ENCODE data around the gene ARHGAP18. TPM values are rescaled to one million over a fixed set of nuclear protein-coding genes. Genes with fewer than 3 reads are reported as not detected.

ARHGAP18 gene
- total and polyA plus RNA-seq, 12 donors = 2.2 to 15.4 (median 4.1) TPM

DNA sequence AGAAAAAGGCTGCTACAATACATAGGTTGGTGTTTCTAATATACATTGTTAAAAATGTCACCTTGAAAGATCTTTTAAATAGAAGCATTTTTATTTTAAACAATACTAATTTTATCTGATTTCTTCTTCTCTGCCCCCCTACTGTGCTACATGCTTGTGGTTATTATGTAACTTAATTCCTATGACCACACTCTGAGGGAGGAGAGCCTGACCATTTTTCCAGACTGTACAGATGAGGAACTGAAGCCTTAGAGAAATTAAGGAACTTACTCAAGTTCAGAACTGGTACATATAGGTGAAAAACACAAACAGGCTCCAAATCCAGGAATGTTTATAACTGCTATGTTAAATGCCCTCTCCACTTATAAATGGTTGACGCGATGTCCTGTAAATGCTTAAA, 43.4 kb upstream of the ARHGAP18 start:
- Histone ChIP-seq H3K36me3 (no peaks in the 10 kb centered on the region), H3K9me3 (no peaks in the 10 kb centered on the region), H3K27ac (no peak overlapping the region), H3K27me3 (no peaks in the 10 kb centered on the region), H3K4me1 (peaks cover 0 to 42% (median 25%) of the 10 kb centered on the region in 9 donors), H3K4me3 (no peak overlapping the region)
- DNase-seq (no peak), ATAC-seq (peak in 2 of 8 donors; percentile 36 to 52)
- 92 to 96% methylated on average over 2 of the region's 2 CpGs for WGBS, 2 donors
- intact Hi-C loops (cut with DNase I) = no loop called here
- TF ChIP-seq, protein P1, sequence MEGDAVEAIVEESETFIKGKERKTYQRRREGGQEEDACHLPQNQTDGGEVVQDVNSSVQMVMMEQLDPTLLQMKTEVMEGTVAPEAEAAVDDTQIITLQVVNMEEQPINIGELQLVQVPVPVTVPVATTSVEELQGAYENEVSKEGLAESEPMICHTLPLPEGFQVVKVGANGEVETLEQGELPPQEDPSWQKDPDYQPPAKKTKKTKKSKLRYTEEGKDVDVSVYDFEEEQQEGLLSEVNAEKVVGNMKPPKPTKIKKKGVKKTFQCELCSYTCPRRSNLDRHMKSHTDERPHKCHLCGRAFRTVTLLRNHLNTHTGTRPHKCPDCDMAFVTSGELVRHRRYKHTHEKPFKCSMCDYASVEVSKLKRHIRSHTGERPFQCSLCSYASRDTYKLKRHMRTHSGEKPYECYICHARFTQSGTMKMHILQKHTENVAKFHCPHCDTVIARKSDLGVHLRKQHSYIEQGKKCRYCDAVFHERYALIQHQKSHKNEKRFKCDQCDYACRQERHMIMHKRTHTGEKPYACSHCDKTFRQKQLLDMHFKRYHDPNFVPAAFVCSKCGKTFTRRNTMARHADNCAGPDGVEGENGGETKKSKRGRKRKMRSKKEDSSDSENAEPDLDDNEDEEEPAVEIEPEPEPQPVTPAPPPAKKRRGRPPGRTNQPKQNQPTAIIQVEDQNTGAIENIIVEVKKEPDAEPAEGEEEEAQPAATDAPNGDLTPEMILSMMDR (IDR thresholded peaks at IDR 0.05) = no peak

DNA sequence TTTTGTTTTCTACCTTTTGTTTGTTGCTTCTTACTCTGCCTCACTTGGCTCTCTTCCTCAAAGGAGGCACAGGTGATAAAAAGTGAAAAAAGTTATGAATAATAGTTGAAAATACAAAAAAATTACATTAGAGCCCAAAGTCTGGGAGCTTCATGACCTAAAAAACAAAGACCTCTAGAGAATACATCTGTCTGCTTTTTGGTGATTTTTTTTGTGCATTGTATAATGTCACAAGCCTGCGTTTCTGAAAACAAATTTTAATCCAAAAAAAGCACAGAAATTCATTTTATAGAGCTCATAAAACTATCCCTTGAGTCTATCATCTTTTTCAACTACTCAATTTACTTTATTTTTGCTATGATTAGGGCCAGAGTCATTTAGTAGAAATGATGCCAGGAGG, 41.4 kb upstream of the ARHGAP18 start:
- H3K27me3 ChIP-seq = no peaks in the 10 kb centered on the region
- H3K9me3 ChIP-seq = no peaks in the 10 kb centered on the region
- no peak for DNase-seq
- intact Hi-C loops (cut with DNase I) = no loop called here
- no peak for ATAC-seq
- no peaks in the 10 kb centered on the region for H3K36me3 ChIP-seq
- TF ChIP-seq, protein P1 (IDR thresholded peaks at IDR 0.05) = no peak
- peaks cover 0 to 50% (median 30%) of the 10 kb centered on the region in 9 donors for H3K4me1 ChIP-seq
- WGBS, 2 donors = 67 to 72% methylated on average over 1 of the region's 1 CpG
- H3K27ac ChIP-seq = peak overlapping the region in 3 of 10 donors; percentile 52 to 80 (median 54)
- no peak overlapping the region for H3K4me3 ChIP-seq

DNA sequence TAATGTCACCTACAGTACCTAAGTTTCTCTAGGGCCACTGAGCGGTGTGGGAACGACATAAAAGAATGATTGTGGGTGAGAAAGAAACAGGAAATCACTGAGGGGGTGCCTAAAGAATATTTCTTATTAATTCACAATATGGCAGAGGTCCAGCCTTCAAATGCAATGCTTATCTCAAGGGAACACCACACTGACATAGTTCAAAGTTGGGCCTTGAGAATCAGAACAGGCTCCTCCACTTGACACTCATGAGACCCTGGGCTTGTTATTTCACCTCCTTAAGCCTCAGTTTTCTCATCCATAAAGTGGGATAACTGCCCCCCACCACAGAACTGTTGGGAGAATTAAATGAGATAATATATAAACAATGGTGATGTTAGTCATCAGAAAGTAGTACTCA, 40.4 kb upstream of the ARHGAP18 start:
- Histone ChIP-seq H3K27ac (peak overlapping the region in 8 of 10 donors; percentile 10 to 80 (median 45)), H3K27me3 (no peaks in the 10 kb centered on the region), H3K4me1 (peaks cover 0 to 50% (median 30%) of the 10 kb centered on the region in 9 donors), H3K4me3 (no peak overlapping the region), H3K36me3 (no peaks in the 10 kb centered on the region), H3K9me3 (no peaks in the 10 kb centered on the region)
- TF ChIP-seq, protein P1 (IDR thresholded peaks at IDR 0.05) = no peak
- DNase-seq = no peak
- peak in 1 of 8 donors; percentile 21 for ATAC-seq
- WGBS, 2 donors = 68 to 74% methylated on average over 2 of the region's 2 CpGs
- intact Hi-C loops (cut with DNase I) = no loop called here

DNA sequence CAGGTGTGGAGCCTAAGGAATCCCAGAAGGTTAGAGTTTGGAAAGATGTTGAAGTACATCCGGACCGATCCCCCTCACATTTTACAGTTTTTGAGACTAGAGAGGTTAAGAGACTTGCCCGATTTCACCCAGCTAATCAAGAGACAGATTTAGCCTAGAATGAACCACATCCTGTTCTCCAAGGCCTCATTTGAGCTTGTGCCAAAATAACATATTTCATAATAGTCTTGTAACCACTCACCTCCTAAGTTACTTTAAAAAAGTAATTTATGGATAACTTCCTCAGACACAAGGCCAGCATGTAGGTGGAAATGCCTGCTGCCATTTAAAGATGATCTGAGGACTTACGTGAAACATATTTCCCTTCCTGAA, 39.8 kb upstream of the ARHGAP18 start:
- TF ChIP-seq, protein P1 (IDR thresholded peaks at IDR 0.05) = no peak
- Histone ChIP-seq H3K36me3 (no peaks in the 10 kb centered on the region), H3K4me3 (no peak overlapping the region), H3K27ac (peak overlapping the region in 9 of 10 donors; percentile 20 to 80 (median 45)), H3K9me3 (no peaks in the 10 kb centered on the region), H3K27me3 (no peaks in the 10 kb centered on the region), H3K4me1 (peaks cover 0 to 50% (median 30%) of the 10 kb centered on the region in 9 donors)
- 36 to 53% methylated on average over 4 of the region's 4 CpGs for WGBS, 2 donors
- DNase-seq = no peak
- intact Hi-C loops (cut with DNase I) = loop anchor here in 3 of 10 donors (5.0 to 10.0 kb wide), 3 partner anchors 152 to 255 kb away; no protein-coding TSS in a partner anchor
- ATAC-seq = peak in 7 of 8 donors; percentile 30 to 64 (median 58)
